AG20443 (cell line): ENCODE data around the gene ATP9A.
"Not testable (repeated sequence)": the region's sequence is repeated elsewhere in the genome, so short reads cannot be mapped to it uniquely, and the experiment has no call there.

Source experiments
- DNase-seq: peaks from one replicate; pipeline ENCODE4 v3.0.0; 2012; ENCODE audit warnings: low spot score, mixed read lengths

The ATP9A gene

DNA sequence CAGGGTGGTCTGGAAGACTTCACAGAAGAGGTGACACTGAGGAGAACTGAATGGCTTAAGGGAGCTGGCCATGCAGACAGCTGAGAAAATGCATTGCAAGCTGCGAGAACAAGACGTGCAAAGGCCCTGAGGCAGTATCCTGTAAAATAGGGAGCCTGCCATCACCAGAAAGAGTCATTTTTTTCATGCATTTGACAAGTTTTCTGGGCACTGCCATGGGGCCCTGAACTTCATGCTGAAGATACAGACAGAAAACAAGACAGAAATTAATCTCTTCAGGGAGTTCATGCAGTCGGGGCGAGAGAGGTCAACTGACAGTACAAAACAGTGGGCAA, 196.8 kb downstream of the ATP9A start:
- DNase-seq = no peak

DNA sequence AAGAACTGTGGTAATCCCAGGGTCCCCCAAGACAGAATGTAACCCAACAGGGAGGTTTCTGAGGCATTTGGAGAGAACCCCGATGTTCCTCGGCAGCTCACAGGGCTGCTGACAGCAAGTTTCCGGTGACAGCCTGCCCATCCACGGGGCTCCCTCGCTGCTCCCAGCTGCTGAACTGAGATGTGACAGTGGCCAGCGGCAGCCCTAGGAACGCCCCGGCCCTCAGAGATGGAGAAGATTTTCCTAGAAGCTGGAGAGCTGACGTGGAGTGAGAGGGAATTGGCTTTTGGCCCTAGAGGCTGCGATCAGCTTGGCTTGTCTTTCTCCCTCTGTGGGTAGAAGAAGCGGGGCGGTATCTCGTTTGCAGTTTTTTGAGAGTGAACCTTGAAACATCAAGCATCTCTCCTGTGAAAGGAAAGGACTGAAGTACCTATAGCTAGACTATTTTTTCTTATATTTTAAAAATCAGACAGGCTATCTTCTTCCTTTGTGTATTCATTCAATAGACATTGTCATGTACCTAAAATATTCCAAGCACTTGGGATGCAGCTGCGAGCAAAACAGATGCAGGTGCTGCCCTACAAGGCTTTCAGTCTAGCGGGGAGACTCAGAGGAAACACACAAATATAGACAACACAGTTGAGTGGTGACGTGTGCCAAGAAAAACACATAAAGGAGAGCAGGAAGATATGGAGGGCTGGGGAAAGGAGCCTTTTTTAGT, 197.3 kb downstream of the ATP9A start:
- peak; percentile 64 for DNase-seq

DNA sequence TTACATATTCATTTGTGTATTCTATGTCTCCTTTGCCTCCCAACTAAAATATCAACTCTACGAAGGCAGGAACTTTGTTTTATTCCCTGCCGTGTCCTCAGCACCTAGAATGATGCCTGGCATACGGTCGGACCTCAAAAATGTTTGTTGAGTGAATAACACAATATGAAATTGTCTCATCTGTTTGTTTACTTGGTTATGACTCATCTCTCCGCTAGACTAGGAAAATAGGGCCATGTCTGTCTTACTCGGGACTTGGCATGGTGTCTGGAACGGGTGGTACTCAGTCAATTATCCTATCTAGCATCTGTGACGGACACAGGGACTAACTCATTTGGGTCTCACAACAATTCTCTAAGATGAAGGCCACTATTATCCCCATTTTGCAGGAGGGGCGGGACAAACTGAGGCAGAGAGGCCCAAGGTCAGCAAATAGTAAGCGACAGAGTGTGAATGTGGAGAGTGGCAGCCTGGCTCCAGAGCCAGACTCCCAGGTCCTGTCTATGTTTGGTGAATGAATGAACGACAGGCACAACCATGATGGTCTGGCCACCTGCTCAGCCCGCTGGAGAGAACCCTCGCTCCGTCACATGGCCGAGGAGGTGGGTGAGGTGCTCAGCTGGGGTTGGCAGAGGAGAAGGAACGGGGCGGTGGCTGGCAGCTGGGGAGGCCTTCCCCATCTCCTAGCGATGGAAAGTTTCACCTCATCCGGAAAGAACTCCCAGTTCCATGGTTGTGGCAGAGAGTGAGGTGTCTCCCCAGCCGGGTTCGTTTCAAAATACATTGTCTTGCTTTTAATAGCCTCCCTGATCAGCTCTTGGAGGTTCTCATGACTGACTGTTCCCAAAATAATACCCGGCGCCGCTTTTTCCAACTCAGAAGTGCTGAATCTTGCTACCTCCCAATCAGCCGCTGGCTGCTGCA, 198.1 kb downstream of the ATP9A start:
- DNase-seq = peak; percentile 33

DNA sequence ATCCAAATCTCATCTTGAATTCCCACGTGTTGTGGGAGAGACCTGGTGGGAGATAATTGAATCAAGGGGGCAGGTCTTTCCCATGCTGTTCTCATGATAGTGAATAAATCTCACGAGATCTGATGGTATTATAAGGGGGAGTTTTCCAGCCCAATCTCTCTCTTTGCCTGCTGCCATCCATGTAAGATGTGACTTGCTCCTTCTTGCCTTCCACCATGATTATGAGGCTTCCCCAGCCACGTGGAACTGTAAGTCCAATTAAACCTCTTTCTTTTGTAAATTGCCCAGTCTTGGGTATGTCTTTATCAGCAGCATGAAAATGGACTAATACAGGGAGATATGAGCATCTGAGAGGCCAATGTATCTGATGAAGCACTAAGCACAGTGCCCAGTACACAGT, 199.7 kb downstream of the ATP9A start:
- DNase-seq = not testable (repeated sequence)

DNA sequence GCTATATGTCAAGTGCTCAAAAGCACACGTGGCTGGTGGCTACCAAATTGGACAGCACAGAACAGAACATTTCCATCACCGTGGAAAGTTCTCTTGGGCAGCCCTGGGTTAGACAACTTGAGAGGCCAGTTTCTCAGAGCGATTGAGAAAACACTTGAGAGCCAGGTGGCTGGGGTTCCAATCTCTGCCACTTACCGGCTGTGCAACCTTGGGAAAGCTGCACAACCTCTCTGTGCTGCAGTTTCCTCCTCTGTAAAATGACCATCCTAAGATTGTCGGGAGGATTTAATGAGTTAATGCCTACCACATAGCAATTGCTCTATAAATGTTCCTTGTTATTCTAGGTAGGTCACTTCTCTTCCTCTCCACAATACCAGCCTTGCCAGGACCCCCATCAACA, 200.6 kb downstream of the ATP9A start:
- no peak for DNase-seq

DNA sequence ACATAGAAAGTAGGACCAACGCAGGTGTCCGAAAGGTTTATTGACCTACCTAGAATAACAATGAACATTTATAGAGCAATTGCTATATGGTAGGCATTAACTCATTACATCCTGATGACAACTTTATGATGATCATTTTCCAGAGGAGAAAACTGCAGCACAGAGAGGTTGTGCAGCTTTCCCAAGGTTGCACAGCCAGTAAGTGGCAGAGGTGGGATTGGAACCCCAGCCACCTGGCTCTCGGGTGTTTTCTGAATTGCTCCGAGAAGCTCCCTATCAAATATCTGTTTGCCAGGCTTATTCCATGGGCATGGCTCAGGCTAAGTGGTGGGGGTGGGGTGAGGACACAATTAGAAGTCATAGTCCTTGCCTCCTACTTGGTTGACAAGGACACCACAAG, 201.6 kb downstream of the ATP9A start:
- no peak for DNase-seq

DNA sequence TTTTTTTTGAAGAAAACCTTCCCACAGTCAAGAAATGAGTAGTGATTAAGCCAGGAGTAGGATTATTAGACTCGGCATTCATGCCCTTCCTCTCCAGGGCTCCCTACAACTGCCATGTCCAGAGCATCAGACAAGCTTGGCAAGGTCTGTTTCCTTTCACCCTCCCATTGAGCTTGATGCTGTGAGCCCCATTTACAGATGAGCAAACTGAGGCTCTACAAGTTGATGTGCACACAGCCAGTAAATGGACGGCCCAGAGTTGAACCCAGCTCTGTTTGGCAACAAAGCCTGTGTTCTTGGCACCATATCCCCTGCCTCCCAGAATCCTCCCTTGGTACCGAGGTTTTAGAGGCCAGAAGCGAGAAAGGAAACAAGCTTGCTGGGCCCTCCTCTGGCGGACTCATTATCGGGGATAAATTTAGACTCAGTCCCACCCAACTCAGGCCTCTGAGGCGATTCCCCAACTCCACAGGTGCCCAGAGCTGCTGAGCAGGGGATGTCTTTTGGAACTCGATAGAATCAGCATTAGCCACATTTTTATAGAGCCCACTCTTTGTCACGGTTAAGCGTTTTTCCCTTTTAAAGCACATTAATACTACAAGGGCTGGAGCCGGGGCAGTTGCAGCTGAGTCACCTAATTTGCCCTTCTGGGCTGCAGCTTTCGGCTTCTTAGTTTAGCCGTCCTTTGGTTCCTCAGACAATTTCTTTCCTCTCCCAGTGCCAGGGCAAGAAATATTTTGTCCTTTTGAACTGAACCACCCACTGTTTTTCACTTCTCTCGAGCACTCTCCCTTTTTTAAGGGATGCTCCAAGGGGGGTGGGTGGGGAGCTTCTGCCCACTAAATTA, 202.7 kb downstream of the ATP9A start:
- peak; percentile 68 for DNase-seq

DNA sequence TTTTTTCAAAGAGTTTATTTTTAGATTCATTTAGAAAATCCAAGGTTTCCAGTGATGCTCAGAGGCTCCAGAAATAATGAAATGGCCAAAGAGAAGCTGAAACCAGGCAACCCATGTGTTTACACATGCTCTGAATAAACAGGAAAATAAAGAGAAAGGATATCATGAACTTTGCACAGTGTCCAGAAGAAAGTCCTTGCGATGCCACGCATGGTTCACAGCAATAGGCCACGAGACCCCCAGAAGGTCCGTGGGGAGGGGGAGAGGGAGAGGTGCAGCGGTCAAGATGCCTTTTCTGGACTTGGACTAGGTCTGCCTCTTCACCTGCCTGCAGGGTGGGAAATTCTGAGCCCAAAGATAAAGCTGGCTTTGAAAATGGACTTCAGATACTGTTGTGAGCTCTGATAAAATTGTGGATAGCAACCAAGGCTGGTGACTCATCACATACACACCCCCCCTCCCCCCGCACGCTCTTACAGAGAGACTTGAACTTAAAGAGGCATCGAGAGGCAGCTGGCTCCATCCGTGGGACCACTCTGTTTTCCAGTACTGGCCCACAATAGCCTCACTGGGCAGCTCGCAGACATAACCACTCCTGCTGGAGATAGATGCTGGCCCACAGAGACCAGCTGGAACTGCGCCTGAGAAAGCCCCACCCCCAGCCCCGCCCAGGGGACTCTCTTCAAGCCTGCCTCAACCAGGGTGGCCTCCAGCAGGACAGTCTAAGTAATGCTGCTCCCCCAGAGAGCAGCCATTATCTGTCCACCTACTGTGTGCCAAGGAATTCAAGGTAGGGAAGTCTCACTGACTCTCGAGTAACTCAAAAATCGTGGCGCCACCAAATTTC, 204.5 kb downstream of the ATP9A start:
- DNase-seq = peak; percentile 70

DNA sequence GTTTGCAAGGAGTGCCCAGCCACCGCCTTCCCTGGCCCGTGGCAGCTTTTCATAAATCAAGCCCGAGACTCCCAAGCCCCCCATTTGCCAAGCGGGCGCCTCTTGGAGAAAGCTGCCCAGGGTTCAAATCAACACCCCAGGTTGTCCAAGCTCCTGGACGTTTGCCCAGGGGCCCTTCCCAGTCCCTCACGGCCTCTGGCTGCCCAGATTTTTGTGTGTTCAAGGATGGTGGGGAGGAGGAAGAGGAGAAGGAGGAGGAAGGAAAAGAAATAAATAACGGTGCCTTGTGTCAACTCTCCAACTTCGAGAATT, 205.1 kb downstream of the ATP9A start:
- no peak for DNase-seq

DNA sequence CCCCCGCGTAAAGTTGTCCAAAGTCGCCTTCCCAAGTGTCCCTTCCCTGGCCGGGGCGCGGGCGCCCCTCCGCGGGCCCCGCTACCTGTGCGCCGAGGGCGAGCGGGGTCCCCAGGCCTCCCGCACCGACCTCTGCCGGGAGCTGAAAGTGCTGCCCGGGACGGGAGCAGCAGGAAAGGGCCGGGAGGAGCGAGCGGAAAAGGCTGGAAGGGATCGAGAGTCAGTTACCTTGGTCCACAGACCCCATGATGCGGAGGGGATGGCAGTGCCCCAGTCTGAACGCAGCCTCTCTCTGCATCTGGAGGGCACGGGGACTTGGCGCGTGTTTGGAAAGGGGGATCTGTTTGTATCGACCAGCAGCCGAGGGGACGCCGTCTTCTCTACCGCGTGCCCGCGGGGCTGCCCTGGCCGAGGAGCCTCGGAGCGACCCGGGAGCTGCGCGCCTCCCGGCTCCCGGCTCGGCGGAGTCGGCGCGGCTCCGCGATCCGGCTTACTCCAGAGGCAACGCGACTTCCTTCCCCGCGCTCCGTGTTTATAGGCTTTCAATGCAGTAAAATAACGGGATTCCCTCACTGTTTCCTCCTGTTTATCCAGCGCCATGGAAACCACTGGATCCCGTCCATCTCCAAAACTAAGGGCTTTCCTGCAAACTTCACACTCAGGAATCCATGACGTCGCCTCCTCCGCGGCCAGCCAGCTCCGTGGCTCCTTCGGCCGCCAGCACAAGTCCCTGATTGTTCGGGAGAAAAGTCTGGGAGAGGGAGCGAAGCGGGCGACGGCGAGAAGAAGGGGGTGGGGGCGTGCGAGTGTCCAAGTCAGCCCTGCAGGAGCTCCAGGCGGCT, 205.6 kb downstream of the ATP9A start:
- DNase-seq = peak; percentile 88

DNA sequence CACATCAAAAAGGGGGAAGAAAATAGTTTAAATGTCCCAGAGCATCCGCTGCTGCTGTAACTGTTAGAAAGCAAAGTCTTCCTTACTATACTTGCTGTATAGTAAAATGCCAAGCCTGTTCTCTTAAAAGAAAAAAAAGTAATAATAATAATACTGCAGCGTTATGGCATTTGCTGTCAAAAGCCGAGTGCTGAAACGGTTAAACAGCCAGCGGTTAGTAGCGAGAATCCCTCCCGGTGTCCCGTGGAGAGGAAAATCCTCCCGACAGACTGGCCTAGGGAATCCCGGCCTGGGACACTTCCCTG, 206.2 kb downstream of the ATP9A start:
- DNase-seq = no peak

DNA sequence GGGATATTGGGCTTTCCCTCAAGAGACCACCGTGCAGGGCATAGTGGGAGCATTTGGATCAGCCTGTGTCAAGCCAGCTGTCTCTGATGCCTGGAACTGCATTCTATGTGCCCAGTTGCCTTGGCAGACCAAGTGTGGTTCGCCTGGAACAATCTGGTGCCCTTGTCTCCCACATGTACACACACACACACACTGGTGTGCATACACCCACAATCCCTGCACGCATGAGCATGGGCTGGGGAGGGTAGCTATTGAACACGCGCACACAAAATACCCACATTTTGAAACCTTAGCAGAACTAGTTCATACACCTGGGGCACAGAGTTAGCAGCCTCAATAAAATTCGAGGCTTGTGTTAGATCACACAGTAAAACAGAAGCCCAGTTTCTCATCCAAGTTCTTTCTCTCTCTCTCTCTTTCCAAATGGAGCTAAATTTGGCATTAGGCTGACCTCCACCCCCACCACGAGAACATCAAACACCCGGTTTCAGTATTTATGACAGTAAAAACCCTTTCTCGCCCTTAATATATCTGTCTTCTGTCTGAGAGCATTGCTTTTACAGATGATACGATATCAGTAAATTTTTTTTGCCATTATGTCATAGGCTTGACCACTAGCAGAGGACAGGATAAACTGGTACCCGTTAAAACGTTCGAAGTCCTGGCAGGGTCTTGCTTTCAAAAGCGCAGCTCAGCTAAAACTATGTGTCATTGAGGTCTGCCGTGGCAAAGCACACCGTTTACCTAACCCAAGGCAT, 207.5 kb downstream of the ATP9A start:
- no peak for DNase-seq

DNA sequence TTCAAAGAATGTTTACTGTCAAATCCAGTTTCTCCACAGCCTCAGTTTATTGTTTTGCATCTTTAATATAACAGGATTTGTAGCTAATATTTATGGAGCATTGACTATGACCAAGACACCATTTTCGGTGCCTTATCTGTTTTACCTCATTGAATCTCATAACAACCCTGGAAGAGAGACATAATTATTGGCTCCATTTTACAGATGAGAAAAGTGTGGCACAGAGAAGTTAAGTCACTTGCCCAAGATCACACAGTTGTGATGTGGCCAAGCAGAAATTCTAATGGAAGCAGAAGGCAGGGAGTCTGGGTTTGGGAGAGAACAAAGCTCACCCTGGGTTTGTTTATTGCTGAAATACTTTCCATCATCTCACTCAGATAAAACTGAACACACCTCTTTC, 208.1 kb downstream of the ATP9A start:
- DNase-seq = no peak

DNA sequence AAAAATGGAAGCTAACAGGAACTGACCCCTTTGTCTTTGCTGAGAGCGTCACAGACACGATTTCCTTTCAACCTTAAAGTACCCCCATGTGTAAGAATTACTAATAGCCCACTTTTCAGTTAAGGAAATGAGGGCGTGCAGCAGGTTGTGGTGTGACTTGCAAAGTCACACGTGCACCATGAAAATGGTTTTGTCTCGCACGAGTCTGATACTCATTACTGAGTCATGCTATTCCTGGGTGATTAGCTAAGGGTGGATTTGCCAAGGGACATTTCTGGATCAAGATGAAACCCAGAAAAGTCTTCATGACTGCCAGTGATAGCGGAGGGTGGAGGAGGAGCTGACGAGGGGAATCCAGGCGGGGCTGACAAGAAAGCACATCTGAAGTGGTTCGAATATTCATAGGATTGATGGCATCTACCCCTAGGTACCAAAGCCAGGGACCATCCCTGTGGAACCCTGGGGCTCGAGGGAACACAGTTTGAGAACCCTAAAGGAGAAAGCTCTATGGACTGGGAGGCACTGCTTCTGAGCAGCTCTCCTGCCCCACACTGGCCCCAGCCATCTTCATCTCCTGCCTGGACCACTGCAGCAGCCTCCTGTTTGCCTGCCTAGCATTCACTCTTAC, 213.5 kb downstream of the ATP9A start:
- DNase-seq = peak; percentile 71

DNA sequence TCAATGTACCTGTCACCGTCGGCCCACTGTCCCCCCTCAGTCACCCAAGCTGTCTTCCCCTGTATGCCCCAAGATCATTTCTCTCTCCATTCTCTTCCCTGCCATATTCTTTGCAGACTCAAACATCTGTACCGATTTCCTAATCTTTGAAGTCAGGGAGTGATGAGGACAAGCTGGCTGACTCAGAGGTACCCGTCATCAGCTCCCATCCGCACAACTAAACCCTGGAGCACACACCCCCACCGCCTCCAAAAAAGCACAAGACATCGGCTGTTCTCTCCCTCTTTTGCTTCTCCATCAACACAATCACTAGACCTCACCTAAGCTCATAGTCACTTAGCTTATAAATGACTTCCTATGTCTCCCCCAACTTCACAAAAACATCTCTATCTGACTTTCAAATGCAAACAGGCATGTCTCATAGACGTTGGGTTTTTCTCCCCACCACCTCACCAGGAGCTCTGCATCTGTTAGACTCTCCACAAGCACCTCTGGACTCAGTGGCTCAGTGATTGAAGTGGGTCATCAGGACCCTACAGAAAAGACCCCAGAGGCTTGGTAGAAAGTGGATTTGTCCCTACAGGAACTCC, 214.2 kb downstream of the ATP9A start:
- DNase-seq = peak; percentile 84

DNA sequence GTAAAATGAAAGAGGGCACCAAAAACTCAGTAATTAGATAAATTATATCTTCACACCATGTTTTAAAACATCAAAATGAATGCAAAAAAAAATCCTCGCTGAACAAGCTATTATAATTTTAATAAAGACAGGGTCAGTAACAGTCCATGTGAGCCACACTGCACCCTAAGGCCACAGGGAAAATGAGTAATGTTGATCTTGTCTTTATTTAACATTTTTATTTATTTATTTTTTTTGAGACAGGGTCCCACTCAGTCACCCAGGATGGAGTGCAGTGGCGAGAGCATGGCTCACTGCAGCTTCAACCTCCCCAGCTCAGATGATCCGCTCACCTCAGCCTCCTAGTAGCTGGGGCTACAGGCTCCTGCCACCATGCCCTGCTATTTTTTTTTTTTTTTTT, 217.0 kb downstream of the ATP9A start:
- no peak for DNase-seq

DNA sequence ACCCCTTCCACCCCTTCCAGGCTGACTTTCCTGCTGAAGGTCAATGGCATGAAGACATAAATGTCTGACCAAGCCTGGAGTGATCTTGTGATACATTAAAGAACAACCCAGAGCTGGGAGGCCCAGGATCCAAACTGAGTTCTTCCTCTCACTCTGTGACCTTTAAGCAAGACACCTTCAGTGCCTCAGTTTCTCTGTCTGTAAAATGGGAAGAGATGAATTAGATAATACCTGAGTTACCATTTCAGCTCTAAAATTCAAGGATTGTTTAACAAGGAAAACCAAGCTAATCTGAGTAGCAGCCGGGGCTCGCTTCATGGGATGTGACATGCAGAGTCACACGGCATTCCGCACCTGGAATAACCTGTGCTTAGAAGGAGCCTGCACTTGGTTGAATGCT, 218.7 kb downstream of the ATP9A start:
- DNase-seq = no peak

DNA sequence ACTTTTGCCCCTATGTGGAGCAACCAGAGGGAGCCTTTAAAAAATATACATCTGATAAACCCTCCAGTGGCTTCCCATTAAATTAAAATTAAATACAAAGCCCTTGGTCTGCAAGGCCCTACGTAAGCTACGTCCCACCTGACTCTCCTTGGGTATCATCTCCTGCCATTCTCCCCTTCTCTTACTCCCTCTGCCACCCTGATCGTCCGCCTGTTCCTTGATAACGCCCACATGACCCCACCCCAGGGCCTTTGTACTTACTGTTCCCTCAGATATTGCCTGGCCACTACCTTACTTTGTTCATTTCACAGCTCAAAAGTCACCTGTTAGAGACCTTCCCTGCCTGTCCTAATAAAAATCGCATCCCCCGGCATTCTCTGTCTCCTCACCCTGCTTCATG, 220.2 kb downstream of the ATP9A start:
- no peak for DNase-seq
